SK-N-SH (cell line): ENCODE data around the gene ABCF1. TPM values are rescaled to one million over a fixed set of nuclear protein-coding genes. Genes with fewer than 3 reads are reported as not detected.

Source experiments
- CTCF ChIA-PET: fragments of 300-600, 350-600 bp; formaldehyde crosslinking; extraction: SDS; loops from one replicate; lab custom pipeline; 2021; lab: Yijun Ruan, JAX
- POLR2A ChIA-PET: fragments of 350-600 bp; sonication (Branson Sonifier 250); formaldehyde crosslinking; extraction: SDS; loops from one replicate; lab custom pipeline; 2020; ENCODE audit warnings: antibody characterized with exemption, inconsistent platforms; lab: Yijun Ruan, JAX
- DNase-seq: peaks from one replicate; pipeline ENCODE4 v3.0.0; 2012
- H2AFZ ChIP-seq: fragments of 200-600 bp; sonication (generic); 2 replicates; pipeline ENCODE4 v1.8.1; 2016; ENCODE audit warnings: antibody characterized with exemption, mild to moderate bottlenecking, low read depth
- H3F3A ChIP-seq: fragments of 200-600 bp; sonication (generic); replicated peaks from 2 replicates; pipeline ENCODE3; 2016; ENCODE audit warnings: antibody characterized with exemption, mild to moderate bottlenecking; ENCODE audit not compliant: insufficient read depth
- H3K27ac ChIP-seq, 2 experiments: fragments of 200-500 bp in 1 of 2; fragments of 200-600 bp in 1 of 2; sonication (Bioruptor generic) in 1 of 2; sonication (generic), shearing (Covaris generic) in 1 of 2; 2 replicates each; pipeline versions ENCODE4 v1.5.1 to v1.6.1; 2014 to 2016; ENCODE audit warnings: low read depth in 2 of 2, inconsistent platforms in 1 of 2, low read length in 1 of 2, mild to moderate bottlenecking in 1 of 2, mixed read lengths in 1 of 2
- H3K27me3 ChIP-seq: fragments of 200-600 bp; sonication (generic), shearing (Covaris generic); 2 replicates; pipeline ENCODE4 v1.6.1; 2016; ENCODE audit warnings: mixed run types; ENCODE audit not compliant: insufficient read depth
- H3K36me3 ChIP-seq, 2 experiments: fragments of 200-500 bp in 1 of 2; fragments of 200-600 bp in 1 of 2; sonication (Bioruptor generic) in 1 of 2; sonication (generic) in 1 of 2; replicated peaks in 1 of 2; 2 replicates each; pipeline versions ENCODE3 to v1.5.1; 2014 to 2016; ENCODE audit warnings: low read length in 1 of 2, mild to moderate bottlenecking in 1 of 2; ENCODE audit not compliant: insufficient read depth in 2 of 2, control insufficient read depth in 1 of 2
- H3K4me1 ChIP-seq, 2 experiments: fragments of 200-500 bp in 1 of 2; fragments of 200-600 bp in 1 of 2; sonication (Bioruptor generic) in 1 of 2; sonication (generic), shearing (Covaris generic) in 1 of 2; 2 replicates each; pipeline versions ENCODE4 v1.5.1 to v1.6.1; 2014 to 2016; ENCODE audit warnings: low read depth in 1 of 2, low read length in 1 of 2, mixed run types in 1 of 2; ENCODE audit not compliant: insufficient read depth in 2 of 2, control insufficient read depth in 1 of 2
- H3K4me2 ChIP-seq: fragments of 200-600 bp; sonication (generic), shearing (Covaris generic); 2 replicates; pipeline ENCODE4 v1.6.1; 2017; ENCODE audit warnings: mixed run types
- H3K4me3 ChIP-seq, 2 experiments: fragments of 200-500 bp in 1 of 2; fragments of 200-600 bp in 1 of 2; sonication (Bioruptor generic) in 1 of 2; sonication (generic), shearing (Covaris generic) in 1 of 2; 2 replicates each; pipeline versions ENCODE4 v1.5.1 to v1.8.1; 2014 to 2016; ENCODE audit warnings: low read depth in 2 of 2, inconsistent platforms in 1 of 2, low read length in 1 of 2, mild to moderate bottlenecking in 1 of 2, mixed read lengths in 1 of 2, moderate library complexity in 1 of 2
- H3K79me2 ChIP-seq: fragments of 200-600 bp; sonication (generic); 2 replicates; pipeline ENCODE4 v1.8.1; 2017; ENCODE audit warnings: mild to moderate bottlenecking; ENCODE audit not compliant: insufficient read depth
- H3K9ac ChIP-seq: fragments of 200-600 bp; sonication (generic); 2 replicates; pipeline ENCODE4 v1.6.1; 2017; ENCODE audit warnings: mixed run types
- H3K9me2 ChIP-seq: fragments of 200-600 bp; sonication (generic); 2 replicates; pipeline ENCODE4 v1.6.1; 2017; ENCODE audit warnings: mixed run types
- H3K9me3 ChIP-seq: fragments of 200-600 bp; sonication (generic); 2 replicates; pipeline ENCODE4 v1.6.1; 2017; ENCODE audit warnings: mixed run types, mild to moderate bottlenecking, moderate library complexity
- H4K20me1 ChIP-seq: fragments of 200-600 bp; sonication (generic); 2 replicates; pipeline ENCODE4 v1.6.1; 2017; ENCODE audit warnings: mild to moderate bottlenecking, mixed run types; ENCODE audit not compliant: insufficient read depth
- CHD2 ChIP-seq: fragments of 150-350 bp; IDR thresholded peaks from 2 replicates; pipeline ENCODE4 v1.6.1; 2018; ENCODE audit warnings: low read length; ENCODE audit not compliant: partially characterized antibody
- ELF1 ChIP-seq: IDR thresholded peaks from 2 replicates; pipeline ENCODE4 v1.4.0; 2012
- EZH2phosphoT487 ChIP-seq: fragments of 200-600 bp; sonication (generic); IDR thresholded peaks from 2 replicates; pipeline ENCODE4 v1.6.1; 2017; ENCODE audit warnings: low read depth, mixed run types, mild to moderate bottlenecking, antibody characterized with exemption, moderate library complexity, borderline replicate concordance
- FOXJ3 ChIP-seq: sonication (generic); formaldehyde crosslinking; IDR thresholded peaks from 2 replicates; pipeline ENCODE4 v1.5.1; 2020; ENCODE audit warnings: mild to moderate bottlenecking, missing genetic modification reagents
- JUND ChIP-seq: IDR thresholded peaks from 2 replicates; pipeline ENCODE4 v1.4.0; 2012
- MEF2A ChIP-seq: IDR thresholded peaks from 2 replicates; pipeline ENCODE4 v1.4.0; 2012; ENCODE audit warnings: low read depth, borderline replicate concordance
- NRF1 ChIP-seq: IDR thresholded peaks from 2 replicates; pipeline ENCODE4 v1.6.1; 2012; ENCODE audit warnings: low read depth, mild to moderate bottlenecking, low read length
- POLR2AphosphoS5 ChIP-seq: IDR thresholded peaks from 2 replicates; pipeline ENCODE4 v1.6.1; 2012; ENCODE audit warnings: low read depth, low read length
- RCOR1 ChIP-seq: fragments of 150-350 bp; IDR thresholded peaks from 2 replicates; pipeline ENCODE4 v1.6.1; 2017; ENCODE audit warnings: antibody characterized with exemption, low read length
- RFX5 ChIP-seq: IDR thresholded peaks from 2 replicates; pipeline ENCODE4 v1.6.1; 2012; ENCODE audit warnings: mild to moderate bottlenecking, improper control_type of control experiment, low read length
- RXRA ChIP-seq: IDR thresholded peaks from 2 replicates; pipeline ENCODE4 v1.4.0; 2012; ENCODE audit warnings: low read depth, mild to moderate bottlenecking, borderline replicate concordance
- SIN3A ChIP-seq: IDR thresholded peaks from 2 replicates; pipeline ENCODE4 v1.6.1; 2012; ENCODE audit warnings: low read depth, mild to moderate bottlenecking, low read length, moderate library complexity, borderline replicate concordance
- SMC3 ChIP-seq: IDR thresholded peaks from 2 replicates; pipeline ENCODE4 v1.6.1; 2012; ENCODE audit warnings: low read depth, low read length, improper control_type of control experiment
- TCF12 ChIP-seq: IDR thresholded peaks from 2 replicates; pipeline ENCODE4 v1.4.0; 2012
- YY1 ChIP-seq: IDR thresholded peaks from 2 replicates; pipeline ENCODE4 v1.4.0; 2012; ENCODE audit warnings: low read depth, mild to moderate bottlenecking
- WGBS: methylation state at CpG from one replicate; pipeline ENCODE4 v1.1.6; 2017; ENCODE audit warnings: low lambda C conversion rate; 5-methylcytosine and 5-hydroxymethylcytosine counted together
- polyA plus RNA-seq, 3 experiments: library from polyadenylated mRNA; depleted of rRNA; stranded (reverse); fragments of >200 nt; gene quantifications; 2 replicates each; pipeline ENCODE4 v1.2.3, GENCODE V29; 2012
- TF ChIP-seq, protein P1 (sequence below): IDR thresholded peaks from 2 replicates; pipeline ENCODE4 v1.4.0; 2012; ENCODE audit warnings: low read depth, borderline replicate concordance
- TF ChIP-seq, protein P2 (sequence below): IDR thresholded peaks from 2 replicates; pipeline ENCODE4 v1.4.0; 2012; ENCODE audit warnings: low read depth, borderline replicate concordance
- TF ChIP-seq, protein P3 (sequence below): fragments of 150-350 bp; IDR thresholded peaks from 2 replicates; pipeline ENCODE4 v1.6.1; 2017; ENCODE audit warnings: antibody characterized with exemption, low read length, low read depth, borderline replicate concordance
- TF ChIP-seq, protein P4 (sequence below): fragments of 200-600 bp; sonication (generic); IDR thresholded peaks from 2 replicates; pipeline ENCODE4 v1.6.1; 2017; ENCODE audit warnings: antibody characterized with exemption, mild to moderate bottlenecking, moderate library complexity
- TF ChIP-seq, protein P5 (sequence below): IDR thresholded peaks from 2 replicates; pipeline ENCODE4 v1.4.0; 2012; ENCODE audit warnings: low read depth

ABCF1 gene
- polyA plus RNA-seq, 1 of the 3 experiments (the other 2 are of a cell fraction): 53.4 TPM

DNA sequence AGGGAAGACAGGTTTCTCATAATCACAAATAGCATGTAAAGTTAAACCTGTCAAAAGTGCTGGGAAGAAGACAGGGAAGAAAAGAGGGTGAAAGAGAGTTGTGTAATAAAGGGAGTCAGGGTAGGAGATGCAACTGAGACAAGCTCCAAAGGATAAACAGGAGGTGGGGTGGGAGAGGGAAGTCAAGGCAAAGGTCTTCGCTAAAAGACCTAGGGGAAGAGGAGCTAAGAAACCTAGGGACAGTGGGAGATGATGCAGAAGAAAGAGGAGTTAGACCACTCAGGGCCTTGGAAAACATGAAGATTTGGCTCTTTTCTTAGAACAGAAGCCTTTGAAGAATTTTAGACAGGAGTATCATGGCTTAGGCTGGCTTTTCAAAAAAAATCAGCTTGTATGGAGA, 7.1 kb upstream of the ABCF1 start:
- Histone ChIP-seq H3K9me2 (no peaks in the 10 kb centered on the region), H3K4me1 (peaks cover 0 to 2% of the 10 kb centered on the region in 2 experiments; a peak in 1 of 4 replicates), H3K27ac (no peak overlapping the region), H3K27me3 (no peaks in the 10 kb centered on the region), H3K9ac (no peak overlapping the region), H3F3A (peaks cover 16% of the 10 kb centered on the region), H3K9me3 (no peaks in the 10 kb centered on the region), H3K4me3 (no peak overlapping the region), H2AFZ (no peak overlapping the region), H3K4me2 (no peak overlapping the region), H3K79me2 (peaks cover 15% of the 10 kb centered on the region), H3K36me3 (peaks cover 19 to 30% of the 10 kb centered on the region in 2 experiments), H4K20me1 (no peaks in the 10 kb centered on the region)
- 96% methylated on average over 1 of the region's 1 CpG for WGBS
- POLR2A ChIA-PET: no interaction called here
- CTCF ChIA-PET: interaction anchor here (1.1 to 1.4 kb wide), 4 partner anchors 19 to 109 kb away, joined by 3 to 4 read pairs (median 3); partner anchors contain the start of gene DHX16
- TF ChIP-seq MEF2A (no peak), YY1 (no peak), FOXJ3 (no peak), RXRA (no peak)
- TF ChIP-seq, protein P1, sequence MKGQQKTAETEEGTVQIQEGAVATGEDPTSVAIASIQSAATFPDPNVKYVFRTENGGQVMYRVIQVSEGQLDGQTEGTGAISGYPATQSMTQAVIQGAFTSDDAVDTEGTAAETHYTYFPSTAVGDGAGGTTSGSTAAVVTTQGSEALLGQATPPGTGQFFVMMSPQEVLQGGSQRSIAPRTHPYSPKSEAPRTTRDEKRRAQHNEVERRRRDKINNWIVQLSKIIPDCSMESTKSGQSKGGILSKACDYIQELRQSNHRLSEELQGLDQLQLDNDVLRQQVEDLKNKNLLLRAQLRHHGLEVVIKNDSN: no peak
- TF ChIP-seq, protein P2, sequence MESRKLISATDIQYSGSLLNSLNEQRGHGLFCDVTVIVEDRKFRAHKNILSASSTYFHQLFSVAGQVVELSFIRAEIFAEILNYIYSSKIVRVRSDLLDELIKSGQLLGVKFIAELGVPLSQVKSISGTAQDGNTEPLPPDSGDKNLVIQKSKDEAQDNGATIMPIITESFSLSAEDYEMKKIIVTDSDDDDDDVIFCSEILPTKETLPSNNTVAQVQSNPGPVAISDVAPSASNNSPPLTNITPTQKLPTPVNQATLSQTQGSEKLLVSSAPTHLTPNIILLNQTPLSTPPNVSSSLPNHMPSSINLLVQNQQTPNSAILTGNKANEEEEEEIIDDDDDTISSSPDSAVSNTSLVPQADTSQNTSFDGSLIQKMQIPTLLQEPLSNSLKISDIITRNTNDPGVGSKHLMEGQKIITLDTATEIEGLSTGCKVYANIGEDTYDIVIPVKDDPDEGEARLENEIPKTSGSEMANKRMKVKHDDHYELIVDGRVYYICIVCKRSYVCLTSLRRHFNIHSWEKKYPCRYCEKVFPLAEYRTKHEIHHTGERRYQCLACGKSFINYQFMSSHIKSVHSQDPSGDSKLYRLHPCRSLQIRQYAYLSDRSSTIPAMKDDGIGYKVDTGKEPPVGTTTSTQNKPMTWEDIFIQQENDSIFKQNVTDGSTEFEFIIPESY: no peak
- DNase-seq: no peak

DNA sequence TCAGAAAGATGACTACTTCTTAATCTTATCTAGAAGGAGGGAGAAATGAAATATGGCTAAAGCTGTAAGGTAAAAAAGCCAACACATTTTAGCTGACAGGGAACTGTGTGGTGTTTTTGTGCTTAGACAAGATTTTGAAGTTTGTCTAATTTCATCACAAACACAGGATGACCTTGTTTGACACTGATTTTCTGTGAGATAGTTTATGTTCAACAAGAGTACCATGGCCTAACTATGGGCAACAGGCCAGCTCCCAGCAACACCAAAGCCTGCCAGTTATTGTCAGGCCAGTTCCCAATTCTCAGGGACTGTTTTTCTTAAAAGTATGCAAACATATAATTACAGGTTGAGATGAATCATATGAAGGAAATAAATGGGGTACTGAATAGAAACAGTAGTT, 5.5 kb upstream of the ABCF1 start:
- Histone ChIP-seq H3K9me2 (no peaks in the 10 kb centered on the region), H3K27ac (no peak overlapping the region), H3K36me3 (peaks cover 12 to 30% of the 10 kb centered on the region in 2 experiments), H2AFZ (no peak overlapping the region), H3K9ac (no peak overlapping the region), H3K27me3 (no peaks in the 10 kb centered on the region), H3K4me3 (no peak overlapping the region), H3K9me3 (no peaks in the 10 kb centered on the region), H3K79me2 (no peaks in the 10 kb centered on the region), H3K4me1 (peaks cover 0 to 9% of the 10 kb centered on the region in 2 experiments; a peak in 1 of 4 replicates), H3F3A (peaks cover 16% of the 10 kb centered on the region), H4K20me1 (no peaks in the 10 kb centered on the region), H3K4me2 (no peak overlapping the region)
- POLR2A ChIA-PET: interaction anchor here (0.5 to 2.0 kb wide), 2 partner anchors 8 to 66 kb away, joined by 4 to 8 read pairs; partner anchors contain the start of gene PRR3
- no peak for DNase-seq
- CTCF ChIA-PET: interaction anchor here (1.0 to 2.4 kb wide), 4 partner anchors 9 to 32 kb away, joined by 3 to 16 read pairs (median 6); no protein-coding TSS in a partner anchor
- no peak for TF ChIP-seq TCF12
- TF ChIP-seq SIN3A: no peak
- TF ChIP-seq ELF1: no peak
- TF ChIP-seq, protein P3, sequence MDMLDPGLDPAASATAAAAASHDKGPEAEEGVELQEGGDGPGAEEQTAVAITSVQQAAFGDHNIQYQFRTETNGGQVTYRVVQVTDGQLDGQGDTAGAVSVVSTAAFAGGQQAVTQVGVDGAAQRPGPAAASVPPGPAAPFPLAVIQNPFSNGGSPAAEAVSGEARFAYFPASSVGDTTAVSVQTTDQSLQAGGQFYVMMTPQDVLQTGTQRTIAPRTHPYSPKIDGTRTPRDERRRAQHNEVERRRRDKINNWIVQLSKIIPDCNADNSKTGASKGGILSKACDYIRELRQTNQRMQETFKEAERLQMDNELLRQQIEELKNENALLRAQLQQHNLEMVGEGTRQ: no peak
- no peak for TF ChIP-seq RFX5
- TF ChIP-seq CHD2: no peak
- TF ChIP-seq POLR2AphosphoS5: no peak
- TF ChIP-seq, protein P2: no peak
- no peak for TF ChIP-seq JUND
- TF ChIP-seq, protein P4, sequence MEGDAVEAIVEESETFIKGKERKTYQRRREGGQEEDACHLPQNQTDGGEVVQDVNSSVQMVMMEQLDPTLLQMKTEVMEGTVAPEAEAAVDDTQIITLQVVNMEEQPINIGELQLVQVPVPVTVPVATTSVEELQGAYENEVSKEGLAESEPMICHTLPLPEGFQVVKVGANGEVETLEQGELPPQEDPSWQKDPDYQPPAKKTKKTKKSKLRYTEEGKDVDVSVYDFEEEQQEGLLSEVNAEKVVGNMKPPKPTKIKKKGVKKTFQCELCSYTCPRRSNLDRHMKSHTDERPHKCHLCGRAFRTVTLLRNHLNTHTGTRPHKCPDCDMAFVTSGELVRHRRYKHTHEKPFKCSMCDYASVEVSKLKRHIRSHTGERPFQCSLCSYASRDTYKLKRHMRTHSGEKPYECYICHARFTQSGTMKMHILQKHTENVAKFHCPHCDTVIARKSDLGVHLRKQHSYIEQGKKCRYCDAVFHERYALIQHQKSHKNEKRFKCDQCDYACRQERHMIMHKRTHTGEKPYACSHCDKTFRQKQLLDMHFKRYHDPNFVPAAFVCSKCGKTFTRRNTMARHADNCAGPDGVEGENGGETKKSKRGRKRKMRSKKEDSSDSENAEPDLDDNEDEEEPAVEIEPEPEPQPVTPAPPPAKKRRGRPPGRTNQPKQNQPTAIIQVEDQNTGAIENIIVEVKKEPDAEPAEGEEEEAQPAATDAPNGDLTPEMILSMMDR: no peak
- no peak for TF ChIP-seq RCOR1
- TF ChIP-seq SMC3: no peak
- TF ChIP-seq, protein P5, sequence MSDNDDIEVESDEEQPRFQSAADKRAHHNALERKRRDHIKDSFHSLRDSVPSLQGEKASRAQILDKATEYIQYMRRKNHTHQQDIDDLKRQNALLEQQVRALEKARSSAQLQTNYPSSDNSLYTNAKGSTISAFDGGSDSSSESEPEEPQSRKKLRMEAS: no peak
- TF ChIP-seq EZH2phosphoT487: no peak
- no peak for TF ChIP-seq FOXJ3
- TF ChIP-seq NRF1: no peak
